HepG2 (cell line): ENCODE measurements around the gene SLC24A4. TPM values are rescaled to one million over a fixed set of nuclear protein-coding genes. Genes with fewer than 3 reads are reported as not detected.
A peak's percentile ranks its signal among the peaks of the same experiment; 100 is the strongest.

Experiments
- ARID5B ChIP-seq: IDR thresholded peaks from 2 replicates; pipeline ENCODE4 v1.4.0; 2020; ENCODE audit warnings: mild to moderate bottlenecking, missing genetic modification reagents
- ATF4 ChIP-seq, 2 experiments: fragments of 450-650 bp in 1 of 2; sonication (generic) in 1 of 2; formaldehyde crosslinking; IDR thresholded peaks; 2 replicates each; pipeline versions ENCODE4 v1.5.0 to v1.8.0; 2020 to 2022; ENCODE audit warnings: mild to moderate bottlenecking in 1 of 2, missing genetic modification reagents in 1 of 2
- IKZF5 ChIP-seq: IDR thresholded peaks from 2 replicates; pipeline ENCODE4 v1.6.1; 2018; ENCODE audit warnings: missing genetic modification reagents, mild to moderate bottlenecking, missing compliant biosample characterization
- KLF16 ChIP-seq, 2 experiments: sonication (generic) in 1 of 2; formaldehyde crosslinking in 1 of 2; IDR thresholded peaks; 2 replicates each; pipeline versions ENCODE4 v1.6.1 to v1.8.0; 2016 to 2023; ENCODE audit warnings: missing genetic modification reagents in 2 of 2, missing compliant biosample characterization in 1 of 2
- MTA1 ChIP-seq: sonication (generic); formaldehyde crosslinking; IDR thresholded peaks from 2 replicates; pipeline ENCODE4 v1.4.0; 2020; ENCODE audit warnings: missing genetic modification reagents, mild to moderate bottlenecking, borderline replicate concordance
- SIN3A ChIP-seq: IDR thresholded peaks from 2 replicates; pipeline ENCODE4 v1.6.1; 2011; ENCODE audit warnings: low read depth, mild to moderate bottlenecking, control low read depth, low read length, borderline replicate concordance
- SP5 ChIP-seq: IDR thresholded peaks from 2 replicates; pipeline ENCODE4 v1.6.1; 2016; ENCODE audit warnings: low read depth, borderline replicate concordance
- SRSF4 ChIP-seq: fragments of 200-400 bp; formaldehyde crosslinking; IDR thresholded peaks from one replicate; pipeline ENCODE4 v1.6.1; 2018; ENCODE audit warnings: mild to moderate bottlenecking, low read depth, low read length, moderate library complexity; ENCODE audit not compliant: poor library complexity, severe bottlenecking
- TFE3 ChIP-seq: IDR thresholded peaks from 2 replicates; pipeline ENCODE4 v1.6.1; 2016
- ZNF276 ChIP-seq: sonication (generic); formaldehyde crosslinking; IDR thresholded peaks from 2 replicates; pipeline ENCODE4 v1.4.0; 2020; ENCODE audit warnings: mild to moderate bottlenecking, low read depth, missing genetic modification reagents
- ZNF33A ChIP-seq: sonication (generic); formaldehyde crosslinking; IDR thresholded peaks from 2 replicates; pipeline ENCODE4 v1.5.1; 2020; ENCODE audit warnings: missing genetic modification reagents, mild to moderate bottlenecking, moderate library complexity, borderline replicate concordance
- ZNF496 ChIP-seq: sonication (generic); formaldehyde crosslinking; IDR thresholded peaks from 2 replicates; pipeline ENCODE4 v1.8.1; 2023; ENCODE audit warnings: mild to moderate bottlenecking, moderate library complexity, missing genetic modification reagents; ENCODE audit not compliant: insufficient replicate concordance
- ZNF619 ChIP-seq: sonication (generic); formaldehyde crosslinking; IDR thresholded peaks from 2 replicates; pipeline ENCODE4 v1.4.0; 2020; ENCODE audit warnings: mild to moderate bottlenecking, missing genetic modification reagents
- ZNF7 ChIP-seq: IDR thresholded peaks from 2 replicates; pipeline ENCODE4 v1.6.1; 2016; ENCODE audit warnings: missing biosample characterization, missing genetic modification reagents
- ZNF746 ChIP-seq: sonication (generic); formaldehyde crosslinking; IDR thresholded peaks from 2 replicates; pipeline ENCODE4 v1.8.0; 2022; ENCODE audit warnings: mild to moderate bottlenecking, missing genetic modification reagents
- polyA plus RNA-seq, 8 experiments: library from polyadenylated mRNA; depleted of rRNA in 3 of 8; stranded (reverse) in 7 of 8; unstranded in 1 of 8; fragments of >200 nt; fragmentation: Illumina TruSeq in 4 of 8; extraction: Trizol in 4 of 8; gene quantifications; 2 replicates each; pipeline versions ENCODE4 v1.2.1 to v1.2.3, GENCODE V29; 2011 to 2016; ENCODE audit warnings: low read depth in 4 of 8, missing spikeins in 1 of 8, mixed read lengths in 1 of 8; ENCODE audit not compliant: insufficient read depth in 1 of 8
- total RNA-seq, 5 experiments: library from RNA; depleted of rRNA; stranded (reverse); fragments of >200 nt; fragmentation: Illumina TruSeq; extraction: Trizol; gene quantifications; 2 replicates each; pipeline ENCODE4 v1.2.3, GENCODE V29; 2016; ENCODE audit warnings: low read depth in 1 of 5

SLC24A4 gene
- total and polyA plus RNA-seq, 2 of the 13 experiments (the other 11 are each of a cell fraction or from before 2014, with no cell fraction given) = not detected

- TF ChIP-seq ARID5B (CRISPR knock-in tag) (peak; percentile 81), KLF16 (CRISPR knock-in tag; IDR thresholded peaks at IDR 0.05) (peak in 1 of 2 experiments; percentile 23; a peak in 1 of 4 replicates), TFE3 (no peak), ZNF7 (CRISPR knock-in tag) (no peak), ATF4 (CRISPR knock-in tag; IDR thresholded peaks at IDR 0.05) (peak in 1 of 2 experiments; percentile 74; a peak in 2 of 4 replicates), ZNF33A (CRISPR knock-in tag) (no peak), ZNF496 (CRISPR knock-in tag) (no peak), ZNF276 (no peak), SRSF4 (no peak), SIN3A (no peak), SP5 (CRISPR knock-in tag) (peak; percentile 24; the same call in 1 of the 2 replicates), IKZF5 (CRISPR knock-in tag) (0 out of 2 replicates have a peak, but pooled peaks have one; percentile 30), ZNF746 (CRISPR knock-in tag) (0 out of 2 replicates have a peak, but pooled peaks have one; percentile 56), MTA1 (CRISPR knock-in tag) (0 out of 2 replicates have a peak, but pooled peaks have one; percentile 36), ZNF619 (CRISPR knock-in tag) (no peak)
Measured at GRCh38 chr14:92386637-92387036, 63.7 kb downstream of the SLC24A4 start (continued).
